H1 (cell line): ENCODE results near the gene EPHB6. TPM values are rescaled to one million over a fixed set of nuclear protein-coding genes. Genes with fewer than 3 reads are reported as not detected.
A peak's percentile ranks its signal among the peaks of the same experiment; 100 is the strongest.

Experiments used
- CTCF ChIA-PET: fragments of 300-600 bp; sonication (Branson Sonifier 250); formaldehyde crosslinking; loops from one replicate; lab custom pipeline; 2021; ENCODE audit not compliant: partially characterized antibody; lab: Charles Lee
- POLR2A ChIA-PET: fragments of 300-600 bp; sonication (Branson Sonifier 250); formaldehyde crosslinking; loops from one replicate; lab custom pipeline; 2021; ENCODE audit warnings: inconsistent platforms; ENCODE audit not compliant: partially characterized antibody; lab: Charles Lee
- DNase-seq, 2 experiments: peaks; one replicate each; pipeline versions ENCODE4 v3.0.0 to v3.0.0-alpha.2; 2010 to 2022; ENCODE audit warnings: low spot score in 2 of 2, low read depth in 1 of 2, mixed read lengths in 1 of 2
- FAIRE-seq: peaks from 2 replicates; lab custom pipeline; 2011; peaks lifted over from hg19 to GRCh38; lab: Jason Lieb, UNC
- H2AFZ ChIP-seq: 2 replicates; pipeline ENCODE4 v1.8.1; 2012; ENCODE audit warnings: low read length, inconsistent platforms
- H2AK5ac ChIP-seq: 2 replicates; pipeline ENCODE4 v1.6.1; 2013; ENCODE audit warnings: low read depth, low read length
- H2BK120ac ChIP-seq: replicated peaks from 2 replicates; pipeline ENCODE3; 2013; ENCODE audit warnings: low read depth, low read length, inconsistent platforms
- H2BK12ac ChIP-seq: 2 replicates; pipeline ENCODE4 v1.6.1; 2013; ENCODE audit warnings: low read depth, low read length
- H2BK15ac ChIP-seq: 2 replicates; pipeline ENCODE4 v1.6.1; 2013; ENCODE audit warnings: low read length
- H2BK20ac ChIP-seq: 2 replicates; pipeline ENCODE4 v1.6.1; 2013; ENCODE audit warnings: low read length
- H2BK5ac ChIP-seq: 2 replicates; pipeline ENCODE4 v1.6.1; 2013; ENCODE audit warnings: low read depth, low read length
- H3K14ac ChIP-seq: 2 replicates; pipeline ENCODE4 v1.6.1; 2013; ENCODE audit warnings: inconsistent platforms; ENCODE audit not compliant: insufficient read length
- H3K18ac ChIP-seq: 2 replicates; pipeline ENCODE4 v1.6.1; 2013; ENCODE audit warnings: low read length; ENCODE audit errors: extremely low read depth
- H3K23ac ChIP-seq: 2 replicates; pipeline ENCODE4 v1.6.1; 2013; ENCODE audit warnings: inconsistent platforms; ENCODE audit not compliant: insufficient read length
- H3K23me2 ChIP-seq: 2 replicates; pipeline ENCODE4 v1.6.1; 2013; ENCODE audit warnings: low read depth, low read length
- H3K27ac ChIP-seq: 2 replicates; pipeline ENCODE4 v1.6.1; 2011; ENCODE audit warnings: low read depth, low read length, inconsistent platforms
- H3K27me3 ChIP-seq, 4 experiments: replicated peaks in 1 of 4; 1 replicate in 1 of 4; 2 replicates in 3 of 4; pipeline versions ENCODE4 v1.6.1 to v1.8.1; 2011 to 2013; ENCODE audit warnings: low read length in 3 of 4, mild to moderate bottlenecking in 3 of 4, inconsistent platforms in 2 of 4, mixed read lengths in 2 of 4, moderate library complexity in 1 of 4; ENCODE audit not compliant: control insufficient read depth in 3 of 4, insufficient read depth in 3 of 4; ENCODE audit errors: extremely low read depth in 1 of 4
- H3K36me3 ChIP-seq, 4 experiments: 2 replicates each; pipeline versions ENCODE4 v1.6.1 to v1.8.1; 2011 to 2013; ENCODE audit warnings: mild to moderate bottlenecking in 4 of 4, low read length in 3 of 4, moderate library complexity in 2 of 4, control low read depth in 1 of 4, inconsistent platforms in 1 of 4; ENCODE audit not compliant: insufficient read depth in 4 of 4, control insufficient read depth in 2 of 4
- H3K4ac ChIP-seq: replicated peaks from 2 replicates; pipeline ENCODE3; 2013; ENCODE audit warnings: low read length, low read depth, mixed read lengths, inconsistent platforms; ENCODE audit not compliant: insufficient read length
- H3K4me1 ChIP-seq, 4 experiments: replicated peaks in 1 of 4; 1 replicate in 1 of 4; 2 replicates in 3 of 4; pipeline versions ENCODE4 v1.6.1 to v1.8.1; 2011 to 2013; ENCODE audit warnings: low read length in 3 of 4, inconsistent platforms in 2 of 4, mixed read lengths in 1 of 4; ENCODE audit not compliant: insufficient read depth in 4 of 4, control insufficient read depth in 3 of 4
- H3K4me2 ChIP-seq, 2 experiments: 2 replicates each; pipeline versions ENCODE4 v1.6.1 to v1.8.1; 2011 to 2013; ENCODE audit warnings: low read depth in 2 of 2, low read length in 2 of 2, control low read depth in 1 of 2, inconsistent platforms in 1 of 2, mild to moderate bottlenecking in 1 of 2; ENCODE audit not compliant: insufficient read depth in 1 of 2
- H3K4me3 ChIP-seq, 4 experiments: fragments of 200-600, 300-600 bp in 1 of 4; sonication (generic), shearing (Covaris generic), sonication (Bioruptor Twin) in 1 of 4; 2 replicates each; pipeline versions ENCODE4 v1.5.1 to v1.8.1; 2011 to 2016; ENCODE audit warnings: low read length in 4 of 4, low read depth in 3 of 4, control low read depth in 2 of 4, inconsistent platforms in 2 of 4, mild to moderate bottlenecking in 2 of 4, mixed read lengths in 1 of 4, moderate library complexity in 1 of 4; ENCODE audit not compliant: insufficient read depth in 2 of 4; ENCODE audit errors: extremely low read depth in 1 of 4
- H3K56ac ChIP-seq: replicated peaks from 2 replicates; pipeline ENCODE3; 2013; ENCODE audit warnings: low read depth, mild to moderate bottlenecking, mixed read lengths, low read length, inconsistent platforms; ENCODE audit not compliant: insufficient read length
- H3K79me1 ChIP-seq: 2 replicates; pipeline ENCODE4 v1.6.1; 2013; ENCODE audit warnings: low read depth, low read length, control low read depth
- H3K79me2 ChIP-seq, 2 experiments: 2 replicates each; pipeline versions ENCODE4 v1.6.1 to v1.8.1; 2012 to 2013; ENCODE audit warnings: low read length in 2 of 2, mild to moderate bottlenecking in 2 of 2, inconsistent platforms in 1 of 2; ENCODE audit not compliant: insufficient read depth in 2 of 2, control insufficient read depth in 1 of 2
- H3K9ac ChIP-seq, 4 experiments: replicated peaks in 1 of 4; 1 replicate in 1 of 4; 2 replicates in 3 of 4; pipeline versions ENCODE4 v1.6.1 to v1.8.1; 2011 to 2013; ENCODE audit warnings: low read depth in 3 of 4, low read length in 3 of 4, control low read depth in 2 of 4, mild to moderate bottlenecking in 2 of 4, moderate library complexity in 2 of 4, inconsistent platforms in 1 of 4; ENCODE audit errors: extremely low read depth in 1 of 4
- H3K9me3 ChIP-seq, 2 experiments: 2 replicates each; pipeline versions ENCODE4 v1.6.1 to v1.8.1; 2012 to 2013; ENCODE audit warnings: mild to moderate bottlenecking in 2 of 2, moderate library complexity in 2 of 2, control low read depth in 1 of 2, inconsistent platforms in 1 of 2, low read depth in 1 of 2, low read length in 1 of 2, mixed read lengths in 1 of 2; ENCODE audit not compliant: insufficient read depth in 2 of 2
- H4K20me1 ChIP-seq, 2 experiments: replicated peaks in 1 of 2; 2 replicates each; pipeline versions ENCODE3 to v1.8.1; 2011 to 2013; ENCODE audit warnings: inconsistent platforms in 2 of 2, low read length in 2 of 2, mild to moderate bottlenecking in 1 of 2; ENCODE audit not compliant: insufficient read depth in 2 of 2, control insufficient read depth in 1 of 2
- H4K5ac ChIP-seq: 2 replicates; pipeline ENCODE4 v1.6.1; 2013; ENCODE audit warnings: low read length, low read depth, mixed read lengths, inconsistent platforms; ENCODE audit not compliant: insufficient read length
- H4K8ac ChIP-seq: 2 replicates; pipeline ENCODE4 v1.8.0; 2013; ENCODE audit warnings: mild to moderate bottlenecking, moderate library complexity, low read length, inconsistent platforms; ENCODE audit not compliant: insufficient read depth; ENCODE audit errors: extremely low read depth
- H4K91ac ChIP-seq: replicated peaks from 2 replicates; pipeline ENCODE3; 2013; ENCODE audit warnings: low read length, mixed read lengths, inconsistent platforms; ENCODE audit not compliant: insufficient read length
- ASH2L ChIP-seq: fragments of 200-600, 300-600 bp; sonication (generic); IDR thresholded peaks from one replicate; pipeline ENCODE4 v1.7.1; 2017; ENCODE audit warnings: low read length
- E2F6 ChIP-seq: IDR thresholded peaks from 2 replicates; pipeline ENCODE4 v1.6.1; 2012; ENCODE audit warnings: inconsistent platforms
- GABPA ChIP-seq: IDR thresholded peaks from 2 replicates; pipeline ENCODE4 v1.6.1; 2011; ENCODE audit warnings: mild to moderate bottlenecking, low read length, moderate library complexity, borderline replicate concordance; ENCODE audit not compliant: insufficient read depth
- HDAC2 ChIP-seq, 2 experiments: fragments of 300-600 bp in 1 of 2; sonication (generic) in 1 of 2; IDR thresholded peaks; 2 replicates each; pipeline ENCODE4 v1.6.1; 2011 to 2012; ENCODE audit warnings: low read depth in 2 of 2, low read length in 2 of 2, mild to moderate bottlenecking in 2 of 2, moderate library complexity in 2 of 2, borderline replicate concordance in 1 of 2, inconsistent platforms in 1 of 2
- HDAC6 ChIP-seq: IDR thresholded peaks from one replicate; pipeline ENCODE4 v1.7.1; 2012; ENCODE audit warnings: low read depth, mild to moderate bottlenecking, inconsistent platforms, low read length, moderate library complexity
- MAFK ChIP-seq: IDR thresholded peaks from 2 replicates; pipeline ENCODE4 v1.6.1; 2012; ENCODE audit warnings: low read depth, mild to moderate bottlenecking, improper control_type of control experiment, low read length
- SIX5 ChIP-seq: IDR thresholded peaks from 2 replicates; pipeline ENCODE4 v1.6.1; 2011; ENCODE audit warnings: mild to moderate bottlenecking, low read depth, low read length
- WGBS, 2 experiments: shearing (Covaris generic) in 1 of 2; methylation state at CpG; one replicate each; pipeline versions ENCODE4 v1.1.6 to v1.1.7; 2013 to 2015; ENCODE audit warnings: low lambda C conversion rate in 2 of 2, mixed read lengths in 2 of 2, inconsistent platforms in 1 of 2, low coverage in 1 of 2, missing lambda C conversion rate in 1 of 2; ENCODE audit not compliant: insufficient replicate concordance in 2 of 2, insufficient coverage in 1 of 2, insufficient read length in 1 of 2; ENCODE audit errors: extremely low coverage in 1 of 2, missing lambda C conversion rate in 1 of 2; 5-methylcytosine and 5-hydroxymethylcytosine counted together
- polyA plus RNA-seq, 7 experiments: library from polyadenylated mRNA; depleted of rRNA in 3 of 7; stranded (reverse) in 5 of 7; unstranded in 2 of 7; fragments of >200 nt in 5 of 7; fragments of 200-250 nt in 2 of 7; gene quantifications; 1 replicate in 5 of 7; 2 replicates in 1 of 7; 4 replicates in 1 of 7; pipeline versions ENCODE4 v1.2.1 to v1.2.3, GENCODE V29; 2011 to 2013; ENCODE audit warnings: missing spikeins in 2 of 7, mixed read lengths in 2 of 7
- total RNA-seq: library from RNA; stranded (reverse); fragmentation: NEBNext Ultra II Directional; extraction: Animal tissue kit (Norgen Biotek cat#: 25700); gene quantifications from 2 replicates; pipeline ENCODE4 v1.2.1, GENCODE V29; 2021

EPHB6 gene
- total and polyA plus RNA-seq, 2 of the 8 experiments (the other 6 are each of a cell fraction or from before 2014, with no cell fraction given) = 19.7 TPM

GRCh38 chr7:142865766-142866165 lies 10.9 kb downstream of the EPHB6 start:
- Histone ChIP-seq H3K14ac (no peak overlapping the region), H3K4me2 (no peak overlapping the region), H2BK15ac (no peak overlapping the region), H2BK12ac (peak overlapping the region; percentile 60; the same call in 1 of the 2 replicates), H3K56ac (no peak overlapping the region), H3K9me3 (no peaks in the 10 kb centered on the region), H2BK5ac (peak overlapping the region; percentile 60; the same call in 1 of the 2 replicates), H4K20me1 (no peaks in the 10 kb centered on the region), H3K27me3 (no peaks in the 10 kb centered on the region), H3K9ac (no peak overlapping the region), H3K4me3 (no peak overlapping the region), H3K4ac (no peak overlapping the region), H3K4me1 (peaks cover 3 to 10% (median 9%) of the 10 kb centered on the region in 4 experiments; a peak in 6 of 7 replicates), H3K79me2 (no peaks in the 10 kb centered on the region), H3K36me3 (no peaks in the 10 kb centered on the region), H2BK120ac (no peak overlapping the region), H2BK20ac (peak overlapping the region; percentile 86; the same call in 1 of the 2 replicates), H4K91ac (no peak overlapping the region), H2AK5ac (no peak overlapping the region), H2AFZ (no peak overlapping the region), H3K23ac (no peak overlapping the region), H4K5ac (no peak overlapping the region), H3K18ac (no peak overlapping the region), H3K79me1 (no peaks in the 10 kb centered on the region; the same call in 1 of the 2 replicates), H3K27ac (no peak overlapping the region), H4K8ac (no peak overlapping the region), H3K23me2 (no peaks in the 10 kb centered on the region; the same call in 1 of the 2 replicates)
- 84% methylated on average over 10 of the region's 13 CpGs; no CpG with 5 or more reads in 1 of the 2 experiments for WGBS, 2 experiments
- DNase-seq (no peak), FAIRE-seq (no peak)
- ChIA-PET CTCF (interaction anchor here (0.6 to 13.9 kb wide), 56 partner anchors 8 to 514 kb away, joined by 3 to 107 read pairs (median 4); partner anchors contain the start of genes EPHB6 and TRPV5), POLR2A (no interaction called here)
- TF ChIP-seq HDAC2 (IDR thresholded peaks at IDR 0.05; ENCODE audit: borderline replicate concordance in 1 of 2, low read depth in 2 of 2, low read length in 2 of 2) (no peak), HDAC6 (no peak), E2F6 (no peak), MAFK (no peak), SIX5 (no peak), ASH2L (no peak), GABPA (no peak)
